ENCODE data around the gene RAB33A.

RAB33A gene

DNA sequence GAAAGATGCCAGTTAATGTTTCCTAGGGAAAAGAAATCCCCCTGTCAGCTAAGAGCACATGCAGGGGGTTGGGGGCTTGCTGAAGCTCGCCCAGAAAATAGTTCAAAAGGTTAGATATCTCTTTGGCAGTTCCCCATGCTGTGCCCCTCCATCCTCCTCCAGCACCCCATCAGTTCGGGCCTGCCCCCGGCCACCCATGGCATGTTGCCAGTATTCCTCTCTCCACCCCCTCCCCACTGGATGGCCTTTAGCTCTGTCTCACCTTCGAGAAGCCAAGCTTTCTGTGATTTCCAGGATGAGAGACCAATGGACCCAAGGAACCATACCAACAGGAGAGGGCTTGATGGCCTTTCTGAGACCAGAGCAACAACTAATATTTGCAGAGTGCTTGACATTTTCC, 5.2 kb downstream of the RAB33A start:
- DNase-seq (ENCODE audit: low read depth) = no peak
- H3K4me3 ChIP-seq (ENCODE audit: low read length) = no peak overlapping the region
- TF ChIP-seq, protein P1, sequence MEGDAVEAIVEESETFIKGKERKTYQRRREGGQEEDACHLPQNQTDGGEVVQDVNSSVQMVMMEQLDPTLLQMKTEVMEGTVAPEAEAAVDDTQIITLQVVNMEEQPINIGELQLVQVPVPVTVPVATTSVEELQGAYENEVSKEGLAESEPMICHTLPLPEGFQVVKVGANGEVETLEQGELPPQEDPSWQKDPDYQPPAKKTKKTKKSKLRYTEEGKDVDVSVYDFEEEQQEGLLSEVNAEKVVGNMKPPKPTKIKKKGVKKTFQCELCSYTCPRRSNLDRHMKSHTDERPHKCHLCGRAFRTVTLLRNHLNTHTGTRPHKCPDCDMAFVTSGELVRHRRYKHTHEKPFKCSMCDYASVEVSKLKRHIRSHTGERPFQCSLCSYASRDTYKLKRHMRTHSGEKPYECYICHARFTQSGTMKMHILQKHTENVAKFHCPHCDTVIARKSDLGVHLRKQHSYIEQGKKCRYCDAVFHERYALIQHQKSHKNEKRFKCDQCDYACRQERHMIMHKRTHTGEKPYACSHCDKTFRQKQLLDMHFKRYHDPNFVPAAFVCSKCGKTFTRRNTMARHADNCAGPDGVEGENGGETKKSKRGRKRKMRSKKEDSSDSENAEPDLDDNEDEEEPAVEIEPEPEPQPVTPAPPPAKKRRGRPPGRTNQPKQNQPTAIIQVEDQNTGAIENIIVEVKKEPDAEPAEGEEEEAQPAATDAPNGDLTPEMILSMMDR (conservative IDR thresholded peaks at IDR 0.05; ENCODE audit: low read length) = no peak

DNA sequence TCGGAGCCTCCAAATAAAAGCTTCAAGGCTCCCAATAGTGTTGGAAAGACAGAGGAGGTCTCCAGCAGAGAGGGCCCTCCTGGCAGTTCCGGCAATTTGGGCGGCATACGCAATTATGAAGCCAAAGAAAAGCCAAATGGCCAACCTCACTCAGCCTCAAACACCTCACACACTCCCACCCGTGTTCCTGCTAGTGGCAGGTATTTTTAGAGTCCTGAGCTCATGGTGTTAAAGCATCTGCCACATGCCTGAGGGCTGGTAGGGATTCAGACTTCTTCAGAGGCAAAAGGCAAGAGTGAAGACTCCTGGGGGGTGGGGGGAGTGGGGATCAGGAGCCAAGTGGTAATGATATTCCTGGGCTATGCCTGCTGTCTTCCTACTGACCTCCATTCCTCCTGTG, 7.4 kb downstream of the RAB33A start:
- TF ChIP-seq, protein P1 (conservative IDR thresholded peaks at IDR 0.05; ENCODE audit: low read length) = no peak
- H3K4me3 ChIP-seq (ENCODE audit: low read length) = no peak overlapping the region
- DNase-seq (ENCODE audit: low read depth) = no peak

DNA sequence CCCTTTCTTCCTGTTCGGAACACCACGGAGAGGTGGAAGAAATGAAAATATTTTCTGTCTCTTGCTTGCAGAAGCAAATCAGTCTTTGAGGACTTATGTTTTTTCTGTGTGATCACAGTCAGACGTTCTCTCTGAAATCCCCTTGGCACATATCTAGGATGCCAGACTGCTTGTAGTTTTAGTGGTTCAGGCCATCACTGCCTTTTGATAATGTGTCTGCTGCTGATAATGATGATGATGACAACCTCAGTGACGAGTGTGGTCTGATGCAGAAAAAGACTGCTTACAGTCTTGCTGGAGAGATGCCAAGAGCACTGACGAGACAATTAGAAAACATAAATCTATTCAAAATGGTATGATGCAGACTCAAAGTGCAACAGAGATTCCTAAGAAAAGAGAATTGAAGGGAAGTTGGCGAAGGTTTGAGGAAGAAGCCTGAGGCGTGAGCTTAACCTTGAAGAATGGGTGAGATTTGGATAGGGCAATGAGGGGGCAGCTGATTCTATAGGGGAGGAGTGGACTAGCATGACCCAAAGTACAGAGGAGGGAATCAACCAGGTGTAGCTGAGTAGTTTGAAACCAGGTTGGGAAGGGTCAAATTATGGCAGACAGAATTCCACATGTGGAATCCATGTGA, 7.9 kb downstream of the RAB33A start:
- no peak for DNase-seq (ENCODE audit: low read depth)
- TF ChIP-seq, protein P1 (conservative IDR thresholded peaks at IDR 0.05; ENCODE audit: low read length) = no peak
- no peak overlapping the region for H3K4me3 ChIP-seq (ENCODE audit: low read length)

DNA sequence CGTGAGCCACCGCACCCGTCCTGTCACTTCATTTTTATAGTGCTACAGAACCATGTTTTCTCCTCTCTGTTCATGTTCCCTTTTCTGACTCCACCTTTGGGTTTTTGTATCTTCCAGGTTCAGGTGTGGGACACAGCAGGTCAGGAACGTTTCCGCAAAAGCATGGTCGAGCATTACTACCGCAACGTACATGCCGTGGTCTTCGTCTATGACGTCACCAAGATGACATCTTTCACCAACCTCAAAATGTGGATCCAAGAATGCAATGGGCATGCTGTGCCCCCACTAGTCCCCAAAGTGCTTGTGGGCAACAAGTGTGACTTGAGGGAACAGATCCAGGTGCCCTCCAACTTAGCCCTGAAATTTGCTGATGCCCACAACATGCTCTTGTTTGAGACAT, 12.4 kb downstream of the RAB33A start:
- TF ChIP-seq, protein P1 (conservative IDR thresholded peaks at IDR 0.05; ENCODE audit: low read length) = no peak
- no peak overlapping the region for H3K4me3 ChIP-seq (ENCODE audit: low read length)

DNA sequence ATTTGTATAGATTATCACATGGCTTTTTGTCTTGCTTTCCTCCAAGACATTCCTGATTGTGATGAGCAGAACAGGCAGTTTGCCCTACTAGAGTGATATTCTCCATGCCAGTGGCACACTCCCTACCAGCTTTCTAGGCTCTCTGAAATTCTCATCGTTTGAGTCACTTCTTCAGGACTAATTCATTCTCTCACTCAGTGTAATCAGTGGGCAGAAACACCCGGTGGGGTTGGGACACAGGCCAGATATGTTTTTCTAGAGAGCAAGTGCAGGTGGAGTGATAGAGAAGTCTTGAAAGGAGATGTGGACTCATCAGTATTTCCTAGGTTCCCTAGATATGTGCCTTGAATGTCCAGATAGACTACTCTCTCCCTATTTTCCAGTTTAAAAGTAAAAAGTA, 13.1 kb downstream of the RAB33A start:
- no peak for DNase-seq (ENCODE audit: low read depth)
- no peak overlapping the region for H3K4me3 ChIP-seq (ENCODE audit: low read length)
- TF ChIP-seq, protein P1 (conservative IDR thresholded peaks at IDR 0.05; ENCODE audit: low read length) = no peak

More for the DNA sequence above, 12.4 kb downstream of the RAB33A start:
- DNase-seq (ENCODE audit: low read depth) = no peak

DNA sequence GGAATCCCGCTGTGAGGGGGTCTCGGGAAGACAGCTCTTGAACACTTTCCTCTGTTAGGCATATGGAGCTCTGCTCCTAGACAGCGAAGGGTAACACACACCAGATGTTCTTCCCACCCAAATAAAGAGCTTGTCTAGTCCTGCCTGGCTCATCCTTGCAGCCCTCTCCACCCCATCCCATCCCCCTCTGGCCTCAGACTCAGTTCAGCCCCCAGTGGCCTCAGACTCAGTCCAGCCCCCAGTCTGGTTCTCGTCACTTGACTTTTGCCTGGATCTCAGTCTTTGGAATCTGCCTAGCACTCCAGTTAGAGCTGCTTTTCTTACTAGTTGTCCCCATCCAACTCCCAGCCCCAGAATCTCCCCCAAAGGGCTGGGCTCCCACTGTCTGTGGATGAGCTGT, 14.9 kb downstream of the RAB33A start:
- H3K4me3 ChIP-seq (ENCODE audit: low read length) = no peak overlapping the region
- TF ChIP-seq, protein P1 (conservative IDR thresholded peaks at IDR 0.05; ENCODE audit: low read length) = no peak
- no peak for DNase-seq (ENCODE audit: low read depth)

DNA sequence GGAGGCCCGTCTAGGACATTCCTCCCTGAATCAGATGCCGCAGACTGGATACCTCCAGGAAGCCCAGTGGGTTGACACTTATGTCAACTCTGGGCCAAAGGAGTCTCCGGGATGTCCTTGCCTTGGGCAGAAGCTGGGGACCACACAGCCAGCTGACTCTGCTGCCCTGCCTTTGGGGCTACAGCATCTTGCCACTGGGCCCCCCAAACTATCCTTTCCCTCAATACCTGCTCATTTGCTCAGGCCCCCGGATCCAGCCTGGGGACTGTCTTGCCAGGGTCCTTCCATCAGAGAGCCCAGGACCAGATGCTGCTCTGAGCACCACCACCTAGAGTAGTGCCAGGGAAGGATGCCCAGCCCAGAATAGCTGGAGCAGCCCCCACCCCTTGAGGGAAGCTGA, 19.0 kb downstream of the RAB33A start:
- DNase-seq (ENCODE audit: low read depth) = no peak
- TF ChIP-seq, protein P1 (conservative IDR thresholded peaks at IDR 0.05; ENCODE audit: low read length) = no peak
- no peak overlapping the region for H3K4me3 ChIP-seq (ENCODE audit: low read length)

Data from AG10803 (cell line).